ENCODE measurements around the gene NGFR. TPM values are rescaled to one million over a fixed set of nuclear protein-coding genes. Genes with fewer than 3 reads are reported as not detected.

The NGFR gene
- total and polyA plus RNA-seq, 9 of the 15 experiments (the other 6 are each of a cell fraction or from before 2014, with no cell fraction given), result 0.07 to 0.23 (median 0.13) TPM; not detected in 4

- TF ChIP-seq ZNF407 (IDR thresholded peaks at IDR 0.05; ENCODE audit: low read depth), result no peak
- TF ChIP-seq RBM17 (IDR thresholded peaks at IDR 0.05; ENCODE audit: borderline replicate concordance, low read depth, low read length), result no peak
- TF ChIP-seq ZNF75A (CRISPR knock-in tag; IDR thresholded peaks at IDR 0.05), result no peak
- no peak for TF ChIP-seq ATF4 (CRISPR knock-in tag; IDR thresholded peaks at IDR 0.05)
- TF ChIP-seq SETDB1 (IDR thresholded peaks at IDR 0.05; ENCODE audit: low read length), result no peak
- no peak for TF ChIP-seq ZNF232 (CRISPR knock-in tag; IDR thresholded peaks at IDR 0.05)
- no peak for TF ChIP-seq SRSF1 (IDR thresholded peaks at IDR 0.05; ENCODE audit: low read depth, low read length)
These were observed 26.0 kb downstream of the NGFR start (continued) for GRCh38 chr17:49521088-49521450.
